Ovary (tissue), 3 donors: ENCODE data around the gene BGN.

ENCODE experiments used
- CTCF ChIP-seq, 3 donors: fragments of 450-650 bp in 2 of 3; fragments of 200-600 bp in 1 of 3; IDR thresholded peaks; one replicate each; pipeline versions ENCODE4 v1.5.1 to v1.8.0; 2016 to 2022; ENCODE audit warnings: antibody characterized with exemption in 3 of 3, mild to moderate bottlenecking in 1 of 3
- POLR2A ChIP-seq: fragments of 450-650 bp; IDR thresholded peaks from one replicate; pipeline ENCODE4 v1.6.1; 2017; ENCODE audit warnings: antibody characterized with exemption, mild to moderate bottlenecking, moderate library complexity
- donor health status: DM: no; HTN: no; CAD: no.

GRCh38 chrX:153473126-153473525 is 21.7 kb upstream of the BGN start:
- TF ChIP-seq POLR2A (no peak), CTCF (IDR thresholded peaks at IDR 0.05) (no peak)
